ENCODE measurements around the gene LRRD1.
A peak's percentile ranks its signal among the peaks of the same experiment; 100 is the strongest.

The LRRD1 gene

DNA sequence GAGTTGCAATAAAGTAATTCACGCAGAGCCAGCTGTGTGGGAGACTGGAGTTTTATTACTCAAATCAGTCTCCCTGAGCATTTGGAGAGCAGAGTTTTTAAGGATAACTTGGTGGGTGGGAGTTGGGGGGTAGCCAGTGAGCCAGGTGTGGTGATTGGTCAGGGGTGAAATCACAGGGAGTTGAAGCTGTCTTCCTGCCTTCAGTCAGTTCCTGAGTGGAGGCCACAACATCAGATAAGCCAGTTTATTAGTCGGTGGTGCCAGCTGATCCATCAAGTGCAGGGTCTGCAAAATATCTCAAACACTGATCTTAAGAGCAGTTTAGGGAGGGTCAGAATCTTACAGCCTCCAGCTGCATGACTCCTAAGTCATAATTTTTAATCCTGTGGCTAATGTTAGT, 41.4 kb downstream of the LRRD1 start (continued):
- no peak for TF ChIP-seq ZNF280D (tag by site-specific recombination; IDR thresholded peaks at IDR 0.05)
- TF ChIP-seq, protein P1, sequence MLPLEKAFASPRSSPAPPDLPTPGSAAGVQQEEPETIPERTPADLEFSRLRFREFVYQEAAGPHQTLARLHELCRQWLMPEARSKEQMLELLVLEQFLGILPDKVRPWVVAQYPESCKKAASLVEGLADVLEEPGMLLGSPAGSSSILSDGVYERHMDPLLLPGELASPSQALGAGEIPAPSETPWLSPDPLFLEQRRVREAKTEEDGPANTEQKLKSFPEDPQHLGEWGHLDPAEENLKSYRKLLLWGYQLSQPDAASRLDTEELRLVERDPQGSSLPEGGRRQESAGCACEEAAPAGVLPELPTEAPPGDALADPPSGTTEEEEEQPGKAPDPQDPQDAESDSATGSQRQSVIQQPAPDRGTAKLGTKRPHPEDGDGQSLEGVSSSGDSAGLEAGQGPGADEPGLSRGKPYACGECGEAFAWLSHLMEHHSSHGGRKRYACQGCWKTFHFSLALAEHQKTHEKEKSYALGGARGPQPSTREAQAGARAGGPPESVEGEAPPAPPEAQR (tag by site-specific recombination; IDR thresholded peaks at IDR 0.05), result no peak

DNA sequence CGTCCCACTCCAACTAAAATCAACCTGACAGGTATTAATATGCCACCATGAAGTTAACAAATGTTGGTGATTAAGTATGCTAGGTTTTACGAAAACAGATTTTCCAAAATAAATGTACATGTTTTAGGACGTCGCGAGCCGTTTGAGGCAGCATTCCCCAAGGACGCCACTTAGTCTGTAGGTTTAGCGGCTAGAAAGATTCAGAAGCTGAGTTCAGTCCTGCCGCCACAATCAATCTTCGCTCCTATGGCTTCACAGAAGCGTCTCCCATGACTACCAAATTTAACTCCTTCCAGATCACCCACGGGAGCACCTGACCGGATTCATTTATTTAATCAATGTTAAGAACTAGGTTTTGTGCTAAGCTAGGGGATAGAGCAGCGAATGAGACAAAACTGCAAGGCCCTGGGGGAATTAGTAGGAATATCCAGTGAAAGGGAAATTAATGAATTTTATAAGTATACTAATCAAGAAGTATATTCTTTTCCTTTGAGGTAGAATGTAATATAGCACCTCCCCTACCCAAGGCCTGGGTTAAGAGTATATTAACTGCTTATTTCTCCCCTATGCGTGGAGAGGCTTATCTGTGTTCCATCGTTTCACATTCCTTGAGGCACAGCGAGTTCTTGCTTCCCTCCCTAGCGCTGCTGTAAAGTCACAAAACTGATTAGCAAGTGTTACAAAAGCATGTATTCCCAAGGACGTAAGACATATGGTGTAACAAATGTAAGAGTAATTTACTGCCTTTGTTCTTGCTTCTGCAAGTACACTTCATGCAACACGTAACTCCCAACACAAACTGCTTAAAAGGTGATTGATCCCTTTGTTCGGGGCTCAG, 43.7 kb downstream of the LRRD1 start:
- CTCF ChIA-PET, result no interaction called here
- no peaks in the 10 kb centered on the region for H3K9me3 ChIP-seq (ENCODE audit: control insufficient read depth, insufficient read depth, low read depth, low read length)
- H3K27ac ChIP-seq (ENCODE audit: extremely low read depth, low read depth, low read length), result peak overlapping the region; percentile 86
- TF ChIP-seq ZNF560 (tag by site-specific recombination; IDR thresholded peaks at IDR 0.05; ENCODE audit: borderline replicate concordance) (no peak), ZBTB17 (tag by site-specific recombination; IDR thresholded peaks at IDR 0.05) (no peak), ZSCAN23 (tag by site-specific recombination; IDR thresholded peaks at IDR 0.05) (no peak), ZNF132 (tag by site-specific recombination; IDR thresholded peaks at IDR 0.05; ENCODE audit: borderline replicate concordance) (no peak), ZNF777 (tag by site-specific recombination; IDR thresholded peaks at IDR 0.05; ENCODE audit: borderline replicate concordance) (no peak), ZNF37A (tag by site-specific recombination; IDR thresholded peaks at IDR 0.05) (no peak), ATF2 (tag by site-specific recombination; IDR thresholded peaks at IDR 0.05; ENCODE audit: low read depth) (no peak), ZNF133 (tag by site-specific recombination; IDR thresholded peaks at IDR 0.05) (no peak), ZNF26 (tag by site-specific recombination; IDR thresholded peaks at IDR 0.05) (no peak), ZNF837 (tag by site-specific recombination; IDR thresholded peaks at IDR 0.05) (no peak), ZBTB21 (tag by site-specific recombination; IDR thresholded peaks at IDR 0.05) (no peak)
- TF ChIP-seq, protein P2, sequence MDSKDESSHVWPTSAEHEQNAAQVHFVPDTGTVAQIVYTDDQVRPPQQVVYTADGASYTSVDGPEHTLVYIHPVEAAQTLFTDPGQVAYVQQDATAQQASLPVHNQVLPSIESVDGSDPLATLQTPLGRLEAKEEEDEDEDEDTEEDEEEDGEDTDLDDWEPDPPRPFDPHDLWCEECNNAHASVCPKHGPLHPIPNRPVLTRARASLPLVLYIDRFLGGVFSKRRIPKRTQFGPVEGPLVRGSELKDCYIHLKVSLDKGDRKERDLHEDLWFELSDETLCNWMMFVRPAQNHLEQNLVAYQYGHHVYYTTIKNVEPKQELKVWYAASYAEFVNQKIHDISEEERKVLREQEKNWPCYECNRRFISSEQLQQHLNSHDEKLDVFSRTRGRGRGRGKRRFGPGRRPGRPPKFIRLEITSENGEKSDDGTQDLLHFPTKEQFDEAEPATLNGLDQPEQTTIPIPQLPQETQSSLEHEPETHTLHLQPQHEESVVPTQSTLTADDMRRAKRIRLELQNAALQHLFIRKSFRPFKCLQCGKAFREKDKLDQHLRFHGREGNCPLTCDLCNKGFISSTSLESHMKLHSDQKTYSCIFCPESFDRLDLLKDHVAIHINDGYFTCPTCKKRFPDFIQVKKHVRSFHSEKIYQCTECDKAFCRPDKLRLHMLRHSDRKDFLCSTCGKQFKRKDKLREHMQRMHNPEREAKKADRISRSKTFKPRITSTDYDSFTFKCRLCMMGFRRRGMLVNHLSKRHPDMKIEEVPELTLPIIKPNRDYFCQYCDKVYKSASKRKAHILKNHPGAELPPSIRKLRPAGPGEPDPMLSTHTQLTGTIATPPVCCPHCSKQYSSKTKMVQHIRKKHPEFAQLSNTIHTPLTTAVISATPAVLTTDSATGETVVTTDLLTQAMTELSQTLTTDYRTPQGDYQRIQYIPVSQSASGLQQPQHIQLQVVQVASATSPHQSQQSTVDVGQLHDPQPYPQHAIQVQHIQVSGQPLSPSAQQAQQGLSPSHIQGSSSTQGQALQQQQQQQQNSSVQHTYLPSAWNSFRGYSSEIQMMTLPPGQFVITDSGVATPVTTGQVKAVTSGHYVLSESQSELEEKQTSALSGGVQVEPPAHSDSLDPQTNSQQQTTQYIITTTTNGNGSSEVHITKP (tag by site-specific recombination; IDR thresholded peaks at IDR 0.05), result no peak
- peaks cover 9 to 10% of the 10 kb centered on the region in 2 experiments; a peak in 2 of 3 replicates for H3K36me3 ChIP-seq (ENCODE audit: control insufficient read depth in 2 of 2, insufficient read depth in 1 of 2, low read length in 2 of 2)
- H3K4me1 ChIP-seq (ENCODE audit: control insufficient read depth, insufficient read depth, low read length), result peaks cover 3% of the 10 kb centered on the region; the same call in 1 of the 2 replicates
- peak overlapping the region; percentile 95 for H3K4me3 ChIP-seq (ENCODE audit: low read depth, low read length)
- POLR2A ChIA-PET, result interaction anchor here (0.8 to 1.8 kb wide), 6 partner anchors 10 to 312 kb away, joined by 3 to 9 read pairs (median 5); partner anchors contain the start of genes ANKIB1, GATAD1, KRIT1 and LRRD1
